IMR-90 (cell line): Measurements from ENCODE around the gene NEGR1. TPM values are rescaled to one million over a fixed set of nuclear protein-coding genes. Genes with fewer than 3 reads are reported as not detected.

ENCODE experiments used
- ATAC-seq: fragments of 200-7000 bp; cut with Tn5 transposase; 2 replicates; pipeline ENCODE4 v1.9.1; 2020; ENCODE audit warnings: low read depth, mild to moderate bottlenecking, moderate library complexity
- BruUV-seq: library from RNA; stranded (reverse); fragments of 400-500 nt; replicated peaks from 2 replicates; lab custom pipeline; 2021; lab: Mats Ljungman, UMichigan
- CTCF ChIA-PET: fragments of 300-600 bp; formaldehyde crosslinking; extraction: SDS; loops from one replicate; lab custom pipeline; 2021; ENCODE audit warnings: antibody characterized with exemption; lab: Yijun Ruan, JAX
- POLR2A ChIA-PET: fragments of 300-600 bp; sonication (Branson Sonifier 250); formaldehyde crosslinking; loops from one replicate; lab custom pipeline; 2022; ENCODE audit warnings: antibody characterized with exemption; ENCODE audit not compliant: unreplicated experiment; lab: Charles Lee
- DNase-seq: peaks from one replicate; pipeline ENCODE4 v3.0.0; 2013
- H2AFZ ChIP-seq: replicated peaks from 2 replicates; pipeline ENCODE3; 2013; ENCODE audit warnings: low read length, mild to moderate bottlenecking; ENCODE audit not compliant: poor library complexity
- H2AK5ac ChIP-seq: 2 replicates; pipeline ENCODE4 v1.6.1; 2013; ENCODE audit warnings: low read depth, low read length, inconsistent platforms
- H2AK9ac ChIP-seq: replicated peaks from 2 replicates; pipeline ENCODE3; 2013; ENCODE audit warnings: mild to moderate bottlenecking, low read depth, low read length, moderate library complexity; ENCODE audit not compliant: poor library complexity
- H2BK120ac ChIP-seq: 2 replicates; pipeline ENCODE4 v1.6.1; 2013; ENCODE audit warnings: low read depth, low read length, inconsistent platforms
- H2BK15ac ChIP-seq: 3 replicates; pipeline ENCODE4 v1.6.1; 2013; ENCODE audit warnings: low read depth, low read length, inconsistent platforms
- H2BK20ac ChIP-seq: 2 replicates; pipeline ENCODE4 v1.6.1; 2013; ENCODE audit warnings: low read depth, mild to moderate bottlenecking, inconsistent platforms, low read length, moderate library complexity
- H2BK5ac ChIP-seq: 2 replicates; pipeline ENCODE4 v1.6.1; 2013; ENCODE audit warnings: mild to moderate bottlenecking, low read depth, low read length, inconsistent platforms; ENCODE audit not compliant: poor library complexity, severe bottlenecking
- H3K14ac ChIP-seq: replicated peaks from 2 replicates; pipeline ENCODE4 v1.6.1; 2013; ENCODE audit warnings: low read depth, low read length, inconsistent platforms
- H3K18ac ChIP-seq: 2 replicates; pipeline ENCODE4 v1.6.1; 2013; ENCODE audit warnings: low read depth, low read length, control low read depth
- H3K23ac ChIP-seq: 2 replicates; pipeline ENCODE4 v1.6.1; 2013; ENCODE audit warnings: low read depth, low read length, inconsistent platforms
- H3K27ac ChIP-seq: 2 replicates; pipeline ENCODE4 v1.5.1; 2013; ENCODE audit warnings: mild to moderate bottlenecking, control low read depth, low read length; ENCODE audit not compliant: insufficient read depth
- H3K27me3 ChIP-seq: 2 replicates; pipeline ENCODE4 v1.6.1; 2013; ENCODE audit warnings: low read length; ENCODE audit not compliant: control insufficient read depth, insufficient read depth
- H3K36me3 ChIP-seq: 2 replicates; pipeline ENCODE4 v1.6.1; 2013; ENCODE audit warnings: low read length, mixed read lengths; ENCODE audit not compliant: control insufficient read depth, insufficient read depth
- H3K4ac ChIP-seq: 2 replicates; pipeline ENCODE4 v1.6.1; 2013; ENCODE audit warnings: low read depth, low read length, inconsistent platforms
- H3K4me1 ChIP-seq: 2 replicates; pipeline ENCODE4 v1.6.1; 2013; ENCODE audit warnings: low read length, mixed read lengths; ENCODE audit not compliant: control insufficient read depth, insufficient read depth
- H3K4me2 ChIP-seq: 2 replicates; pipeline ENCODE4 v1.6.1; 2013; ENCODE audit warnings: low read depth, mild to moderate bottlenecking, control low read depth, low read length, moderate library complexity
- H3K4me3 ChIP-seq: 2 replicates; pipeline ENCODE4 v1.5.1; 2013; ENCODE audit warnings: low read depth, mild to moderate bottlenecking, control low read depth, low read length, moderate library complexity; ENCODE audit not compliant: insufficient read depth
- H3K56ac ChIP-seq: 2 replicates; pipeline ENCODE4 v1.6.1; 2013; ENCODE audit warnings: low read length, inconsistent platforms; ENCODE audit not compliant: insufficient read depth; ENCODE audit errors: extremely low read depth
- H3K79me1 ChIP-seq, 2 experiments: 2 replicates each; pipeline ENCODE4 v1.6.1; 2013; ENCODE audit warnings: low read length in 2 of 2, inconsistent platforms in 1 of 2, low read depth in 1 of 2
- H3K9ac ChIP-seq: 2 replicates; pipeline ENCODE4 v1.6.1; 2013; ENCODE audit warnings: low read depth, low read length, control low read depth
- H3K9me1 ChIP-seq: 2 replicates; pipeline ENCODE4 v1.6.1; 2013; ENCODE audit warnings: low read length, inconsistent platforms; ENCODE audit not compliant: insufficient read depth
- H3K9me3 ChIP-seq: 2 replicates; pipeline ENCODE4 v1.6.1; 2013; ENCODE audit warnings: low read length; ENCODE audit not compliant: control insufficient read depth, insufficient read depth
- H4K20me1 ChIP-seq: 2 replicates; pipeline ENCODE4 v1.6.1; 2013; ENCODE audit warnings: low read length, inconsistent platforms; ENCODE audit not compliant: insufficient read depth
- H4K5ac ChIP-seq: 2 replicates; pipeline ENCODE4 v1.6.1; 2013; ENCODE audit warnings: mild to moderate bottlenecking, low read depth, low read length, control low read depth
- H4K8ac ChIP-seq, 2 experiments: 2 replicates each; pipeline ENCODE4 v1.6.1; 2013; ENCODE audit warnings: low read depth in 2 of 2, low read length in 2 of 2, control low read depth in 1 of 2, inconsistent platforms in 1 of 2
- H4K91ac ChIP-seq: 2 replicates; pipeline ENCODE4 v1.6.1; 2013; ENCODE audit warnings: low read depth, low read length, inconsistent platforms; ENCODE audit not compliant: insufficient read depth
- BHLHE40 ChIP-seq: fragments of 150-350 bp; IDR thresholded peaks from 2 replicates; pipeline ENCODE4 v1.6.1; 2016; ENCODE audit warnings: mild to moderate bottlenecking, low read depth, low read length
- CHD1 ChIP-seq: IDR thresholded peaks from 2 replicates; pipeline ENCODE4 v1.6.1; 2012; ENCODE audit warnings: low read depth, low read length, improper control_type of control experiment
- FOS ChIP-seq: fragments of 150-350 bp; IDR thresholded peaks from 2 replicates; pipeline ENCODE4 v1.6.1; 2016; ENCODE audit warnings: low read depth, low read length
- MAZ ChIP-seq: IDR thresholded peaks from 2 replicates; pipeline ENCODE4 v1.6.1; 2012; ENCODE audit warnings: low read depth, mild to moderate bottlenecking, low read length, improper control_type of control experiment, moderate library complexity, borderline replicate concordance
- MXI1 ChIP-seq: IDR thresholded peaks from 2 replicates; pipeline ENCODE4 v1.6.1; 2012; ENCODE audit warnings: low read depth, mild to moderate bottlenecking, low read length, moderate library complexity, borderline replicate concordance
- RFX5 ChIP-seq: IDR thresholded peaks from 2 replicates; pipeline ENCODE4 v1.8.0; 2012; ENCODE audit warnings: low read depth, mild to moderate bottlenecking, low read length, moderate library complexity
- WGBS, 2 experiments: methylation state at CpG; one replicate each; pipeline versions ENCODE4 v1.1.5 to v1.1.7; 2013; ENCODE audit warnings: missing lambda C conversion rate in 2 of 2; ENCODE audit not compliant: insufficient read length in 1 of 2; ENCODE audit errors: extremely low coverage in 2 of 2; 5-methylcytosine and 5-hydroxymethylcytosine counted together
- dilution Hi-C: fragments of 300-500 bp; cut with HindIII; formaldehyde crosslinking; loops from one replicate; pipeline ENCODE4 v1.14.3; 2018; ENCODE audit warnings: low sequenced_read_pairs; ENCODE audit not compliant: unreplicated experiment
- in situ Hi-C: fragments of 300-500 bp; cut with MboI; formaldehyde crosslinking; loops from 3 replicates; pipeline ENCODE4 v1.14.3; 2019; ENCODE audit warnings: low sequenced_read_pairs, inconsistent platforms, mixed read lengths
- intact Hi-C: fragments of 100-400 bp; cut with micrococcal nuclease; formaldehyde crosslinking; loops from 2 replicates; pipeline ENCODE4 v1.10.0; 2022
- polyA plus RNA-seq, 3 experiments: library from polyadenylated mRNA; depleted of rRNA; stranded (reverse); fragments of >200 nt; gene quantifications; 2 replicates each; pipeline ENCODE4 v1.2.3, GENCODE V29; 2012; ENCODE audit warnings: low replicate concordance in 1 of 3
- total RNA-seq: library from RNA; depleted of rRNA; stranded (reverse); fragments of >200 nt; gene quantifications from 2 replicates; pipeline ENCODE4 v1.2.3, GENCODE V29; 2012
- TF ChIP-seq, protein P1 (sequence below): fragments of 150-350 bp; IDR thresholded peaks from 2 replicates; pipeline ENCODE4 v1.6.1; 2017; ENCODE audit warnings: mild to moderate bottlenecking, antibody characterized with exemption, low read length, low read depth
- TF ChIP-seq, protein P2 (sequence below): conservative IDR thresholded peaks from 2 replicates; pipeline ENCODE4 v1.5.1; 2012; ENCODE audit warnings: mild to moderate bottlenecking, low read depth, low read length, improper control_type of control experiment

The NEGR1 gene
- total and polyA plus RNA-seq, 2 of the 4 experiments (the other 2 are of a cell fraction), result 5.1 to 9.1 TPM

DNA sequence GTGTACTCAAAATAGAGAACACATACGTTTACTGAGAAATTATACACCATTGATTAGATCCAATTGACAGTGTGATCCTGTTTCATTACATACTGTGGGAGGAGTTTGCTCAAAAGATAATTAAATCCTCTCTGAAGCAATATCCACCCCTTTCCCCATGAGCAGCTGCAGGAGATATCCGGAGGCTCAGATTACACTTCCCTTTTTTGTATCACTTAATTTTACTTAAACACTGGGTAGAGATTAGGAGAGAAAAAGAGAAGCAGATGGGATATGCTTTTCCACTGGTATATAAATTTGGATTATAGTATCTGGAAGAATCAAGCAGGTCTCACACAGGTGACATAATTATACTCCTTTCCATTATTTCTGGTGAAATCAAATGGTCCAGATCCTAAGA lies 868.2 kb downstream of the NEGR1 start:
- Histone ChIP-seq H3K4me3 (no peak overlapping the region), H2AFZ (no peak overlapping the region), H3K9me1 (no peaks in the 10 kb centered on the region), H2BK20ac (no peak overlapping the region), H3K4me1 (0 out of 2 replicates have a peak, but pooled peaks cover 4% of the 10 kb centered on the region), H3K9me3 (no peaks in the 10 kb centered on the region), H3K23ac (no peak overlapping the region), H2BK5ac (no peak overlapping the region), H4K5ac (no peak overlapping the region), H3K14ac (no peak overlapping the region), H3K4me2 (peak overlapping the region; percentile 21; the same call in 1 of the 2 replicates), H4K91ac (no peak overlapping the region), H3K36me3 (no peaks in the 10 kb centered on the region), H3K79me1 (no peaks in the 10 kb centered on the region), H2AK5ac (no peak overlapping the region), H4K8ac (no peak overlapping the region), H3K56ac (no peak overlapping the region), H3K18ac (no peak overlapping the region), H3K27me3 (no peaks in the 10 kb centered on the region), H3K27ac (no peak overlapping the region), H3K4ac (no peak overlapping the region), H3K9ac (no peak overlapping the region), H2AK9ac (no peak overlapping the region), H2BK120ac (no peak overlapping the region), H2BK15ac (no peak overlapping the region), H4K20me1 (no peaks in the 10 kb centered on the region)
- WGBS, 2 experiments, result no CpG with 5 or more reads among the region's 2 CpGs
- dilution Hi-C loops, result no loop called here
- BruUV-seq, result no TSS peak
- ATAC-seq (peak; percentile 54; the same call in 1 of the 2 replicates), DNase-seq (peak; percentile 8)
- TF ChIP-seq FOS (no peak), RFX5 (no peak), CHD1 (no peak), BHLHE40 (no peak), MAZ (no peak), MXI1 (no peak)
- TF ChIP-seq, protein P1, sequence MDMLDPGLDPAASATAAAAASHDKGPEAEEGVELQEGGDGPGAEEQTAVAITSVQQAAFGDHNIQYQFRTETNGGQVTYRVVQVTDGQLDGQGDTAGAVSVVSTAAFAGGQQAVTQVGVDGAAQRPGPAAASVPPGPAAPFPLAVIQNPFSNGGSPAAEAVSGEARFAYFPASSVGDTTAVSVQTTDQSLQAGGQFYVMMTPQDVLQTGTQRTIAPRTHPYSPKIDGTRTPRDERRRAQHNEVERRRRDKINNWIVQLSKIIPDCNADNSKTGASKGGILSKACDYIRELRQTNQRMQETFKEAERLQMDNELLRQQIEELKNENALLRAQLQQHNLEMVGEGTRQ, result no peak
- TF ChIP-seq, protein P2, sequence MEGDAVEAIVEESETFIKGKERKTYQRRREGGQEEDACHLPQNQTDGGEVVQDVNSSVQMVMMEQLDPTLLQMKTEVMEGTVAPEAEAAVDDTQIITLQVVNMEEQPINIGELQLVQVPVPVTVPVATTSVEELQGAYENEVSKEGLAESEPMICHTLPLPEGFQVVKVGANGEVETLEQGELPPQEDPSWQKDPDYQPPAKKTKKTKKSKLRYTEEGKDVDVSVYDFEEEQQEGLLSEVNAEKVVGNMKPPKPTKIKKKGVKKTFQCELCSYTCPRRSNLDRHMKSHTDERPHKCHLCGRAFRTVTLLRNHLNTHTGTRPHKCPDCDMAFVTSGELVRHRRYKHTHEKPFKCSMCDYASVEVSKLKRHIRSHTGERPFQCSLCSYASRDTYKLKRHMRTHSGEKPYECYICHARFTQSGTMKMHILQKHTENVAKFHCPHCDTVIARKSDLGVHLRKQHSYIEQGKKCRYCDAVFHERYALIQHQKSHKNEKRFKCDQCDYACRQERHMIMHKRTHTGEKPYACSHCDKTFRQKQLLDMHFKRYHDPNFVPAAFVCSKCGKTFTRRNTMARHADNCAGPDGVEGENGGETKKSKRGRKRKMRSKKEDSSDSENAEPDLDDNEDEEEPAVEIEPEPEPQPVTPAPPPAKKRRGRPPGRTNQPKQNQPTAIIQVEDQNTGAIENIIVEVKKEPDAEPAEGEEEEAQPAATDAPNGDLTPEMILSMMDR, result no peak
- ChIA-PET POLR2A (no interaction called here), CTCF (interaction anchor here (0.7 kb wide), 1 partner anchor 49 kb away, joined by 4 read pairs; no protein-coding TSS in a partner anchor)
- intact Hi-C loops, result no loop called here
- in situ Hi-C loops, result no loop called here
